Body of pancreas (tissue), 4 donors: ENCODE data around the gene RUNX2. TPM values are rescaled to one million over a fixed set of nuclear protein-coding genes. Genes with fewer than 3 reads are reported as not detected.

Source experiments
- ATAC-seq: fragments of 150-250 bp; one replicate; pipeline ENCODE4 v1.9.1; 2016
- DNase-seq, 4 donors: peaks; one replicate each; pipeline ENCODE4 v3.0.0-alpha.2; 2019
- H3K27ac ChIP-seq, 4 donors: fragments of 200-600 bp; sonication (generic); 1 replicate in 3 of 4; 2 replicates in 1 of 4; pipeline versions ENCODE4 v1.5.1 to v1.6.1; 2016 to 2019; ENCODE audit warnings: mild to moderate bottlenecking in 1 of 4, mixed read lengths in 1 of 4, moderate library complexity in 1 of 4
- H3K27me3 ChIP-seq, 2 donors: fragments of 200-600 bp; sonication (generic); one replicate each; pipeline ENCODE4 v1.6.0; 2016; ENCODE audit warnings: mild to moderate bottlenecking in 1 of 2
- H3K36me3 ChIP-seq, 2 donors: fragments of 200-600 bp; sonication (generic); replicated peaks in 1 of 2; 2 replicates each; pipeline ENCODE4 v1.5.1; 2016; ENCODE audit warnings: low read depth in 2 of 2; ENCODE audit not compliant: insufficient read depth in 1 of 2
- H3K4me1 ChIP-seq: fragments of 200-600 bp; sonication (generic); one replicate; pipeline ENCODE4 v1.6.0; 2016
- H3K4me3 ChIP-seq, 2 donors: fragments of 200-600 bp; sonication (generic); 1 replicate in 1 of 2; 2 replicates in 1 of 2; pipeline ENCODE4 v1.5.1; 2016 to 2019
- H3K9me3 ChIP-seq, 3 donors: fragments of 200-600 bp; sonication (generic); 1 replicate in 2 of 3; 2 replicates in 1 of 3; pipeline ENCODE4 v1.5.1; 2016
- POLR2A ChIP-seq, 3 donors: fragments of 450-650 bp; IDR thresholded peaks; one replicate each; pipeline ENCODE4 v1.6.1; 2016; ENCODE audit warnings: antibody characterized with exemption in 3 of 3, mild to moderate bottlenecking in 2 of 3
- WGBS, 2 donors: methylation state at CpG; one replicate each; pipeline ENCODE4 v1.1.5; 2017; 5-methylcytosine and 5-hydroxymethylcytosine counted together
- intact Hi-C: fragments of 100-400 bp; cut with DNase I; formaldehyde crosslinking; loops from one replicate; pipeline ENCODE4 v1.15.1; 2023
- total RNA-seq, 2 donors: library from RNA; depleted of rRNA; stranded (reverse); fragments of >200 nt; gene quantifications; one replicate each; pipeline ENCODE4 v1.1.0, GENCODE V29; 2016
- TF ChIP-seq, protein P1 (sequence below), 7 experiments: fragments of 450-650 bp in 4 of 7; fragments of 200-600 bp in 3 of 7; sonication (generic) in 3 of 7; IDR thresholded peaks; one replicate each; pipeline ENCODE4 v1.5.1; 2016 to 2019; ENCODE audit warnings: antibody characterized with exemption in 7 of 7

RUNX2 gene
- total RNA-seq, 2 donors from 2014 or later, result 0.33 to 1.0 TPM

DNA sequence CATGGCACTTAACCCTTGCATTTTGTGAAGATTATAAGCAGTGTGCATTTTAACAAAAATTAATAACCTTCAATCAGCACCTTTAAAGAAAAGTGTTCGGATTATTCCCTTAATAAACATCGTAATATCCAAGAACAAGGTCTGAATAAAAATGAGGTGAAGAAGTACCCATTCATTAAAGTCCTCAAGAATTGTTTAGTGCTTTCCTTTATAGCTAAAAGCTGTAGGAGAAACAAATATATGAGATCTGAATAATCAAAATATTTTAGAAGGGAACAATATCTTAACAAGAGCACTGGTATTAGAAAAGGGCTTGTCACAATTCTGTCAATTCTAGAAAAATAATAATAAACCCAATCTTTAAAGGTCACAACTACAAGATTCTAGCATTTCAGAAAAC lies 217.3 kb downstream of the RUNX2 start:
- H3K4me3 ChIP-seq, result no peak overlapping the region
- DNase-seq (no peak), ATAC-seq (no peak)
- H3K36me3 ChIP-seq, result no peaks in the 10 kb centered on the region
- TF ChIP-seq POLR2A (IDR thresholded peaks at IDR 0.05), result no peak
- TF ChIP-seq, protein P1, sequence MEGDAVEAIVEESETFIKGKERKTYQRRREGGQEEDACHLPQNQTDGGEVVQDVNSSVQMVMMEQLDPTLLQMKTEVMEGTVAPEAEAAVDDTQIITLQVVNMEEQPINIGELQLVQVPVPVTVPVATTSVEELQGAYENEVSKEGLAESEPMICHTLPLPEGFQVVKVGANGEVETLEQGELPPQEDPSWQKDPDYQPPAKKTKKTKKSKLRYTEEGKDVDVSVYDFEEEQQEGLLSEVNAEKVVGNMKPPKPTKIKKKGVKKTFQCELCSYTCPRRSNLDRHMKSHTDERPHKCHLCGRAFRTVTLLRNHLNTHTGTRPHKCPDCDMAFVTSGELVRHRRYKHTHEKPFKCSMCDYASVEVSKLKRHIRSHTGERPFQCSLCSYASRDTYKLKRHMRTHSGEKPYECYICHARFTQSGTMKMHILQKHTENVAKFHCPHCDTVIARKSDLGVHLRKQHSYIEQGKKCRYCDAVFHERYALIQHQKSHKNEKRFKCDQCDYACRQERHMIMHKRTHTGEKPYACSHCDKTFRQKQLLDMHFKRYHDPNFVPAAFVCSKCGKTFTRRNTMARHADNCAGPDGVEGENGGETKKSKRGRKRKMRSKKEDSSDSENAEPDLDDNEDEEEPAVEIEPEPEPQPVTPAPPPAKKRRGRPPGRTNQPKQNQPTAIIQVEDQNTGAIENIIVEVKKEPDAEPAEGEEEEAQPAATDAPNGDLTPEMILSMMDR (IDR thresholded peaks at IDR 0.05), result no peak
- intact Hi-C loops, result no loop called here
- no peaks in the 10 kb centered on the region for H3K4me1 ChIP-seq
- no peak overlapping the region for H3K27ac ChIP-seq
- WGBS, 2 donors, result 86 to 95% methylated on average over 2 of the region's 2 CpGs
- no peaks in the 10 kb centered on the region for H3K27me3 ChIP-seq
- no peaks in the 10 kb centered on the region for H3K9me3 ChIP-seq

DNA sequence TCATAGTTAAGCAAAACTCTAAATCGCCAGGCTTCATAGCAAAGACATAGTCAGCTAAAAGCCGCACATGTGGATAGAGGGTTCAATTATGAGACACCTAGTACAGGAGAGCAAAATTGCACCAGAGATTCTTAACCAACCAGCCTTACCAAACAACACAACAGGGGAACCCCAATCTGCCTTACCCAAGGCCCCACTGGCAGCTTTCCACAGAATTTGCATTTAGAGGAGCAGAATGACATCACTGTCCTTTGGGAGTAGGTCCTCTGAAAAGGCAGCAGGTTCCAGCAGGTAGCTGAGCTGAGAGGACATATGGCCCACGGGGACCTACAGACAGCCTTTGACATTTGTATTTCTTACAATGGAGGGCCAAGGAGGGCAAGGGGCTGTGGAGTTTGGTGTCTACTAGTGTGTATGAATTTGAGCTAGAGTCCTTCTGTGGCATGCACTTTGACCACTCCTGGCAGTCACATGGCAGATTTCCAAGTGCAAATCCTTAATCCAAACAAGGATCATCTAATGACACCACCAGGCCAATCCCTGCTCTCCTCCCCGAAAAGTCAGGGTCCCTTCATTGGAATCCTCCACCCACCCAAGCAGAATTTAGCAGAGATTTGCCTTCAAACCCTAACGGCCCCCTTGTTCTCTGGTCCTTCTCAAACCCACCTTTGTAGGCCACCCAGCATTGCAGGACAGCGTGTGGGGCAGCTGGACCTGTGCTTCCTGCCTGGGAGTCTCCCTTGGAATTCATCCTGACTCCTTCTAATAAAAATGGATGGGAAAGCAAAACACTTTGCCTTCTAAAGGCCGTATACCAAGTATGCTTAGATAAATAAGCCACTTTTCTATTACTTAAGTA lies 220.8 kb downstream of the RUNX2 start:
- DNase-seq (no peak), ATAC-seq (no peak)
- Histone ChIP-seq H3K27me3 (no peaks in the 10 kb centered on the region), H3K9me3 (no peaks in the 10 kb centered on the region), H3K4me3 (no peak overlapping the region), H3K36me3 (no peaks in the 10 kb centered on the region), H3K4me1 (no peaks in the 10 kb centered on the region), H3K27ac (no peak overlapping the region)
- intact Hi-C loops, result no loop called here
- WGBS, 2 donors, result 79 to 81% methylated on average over 7 of the region's 7 CpGs
- TF ChIP-seq, protein P1 (IDR thresholded peaks at IDR 0.05), result no peak
- TF ChIP-seq POLR2A (IDR thresholded peaks at IDR 0.05), result no peak

GRCh38 chr6:45552536-45552935 lies 224.4 kb downstream of the RUNX2 start:
- intact Hi-C loops, result no loop called here
- DNase-seq (no peak), ATAC-seq (no peak)
- no peak overlapping the region for H3K4me3 ChIP-seq
- no peak for TF ChIP-seq POLR2A (IDR thresholded peaks at IDR 0.05)
- TF ChIP-seq, protein P1 (IDR thresholded peaks at IDR 0.05), result no peak
- no peaks in the 10 kb centered on the region for H3K36me3 ChIP-seq
- H3K4me1 ChIP-seq, result peaks cover 6% of the 10 kb centered on the region
- H3K9me3 ChIP-seq, result no peaks in the 10 kb centered on the region
- H3K27me3 ChIP-seq, result no peaks in the 10 kb centered on the region
- H3K27ac ChIP-seq, result no peak overlapping the region
- WGBS, 2 donors, result 78 to 85% methylated on average over 6 of the region's 6 CpGs

GRCh38 chr6:45553730-45554344 lies 225.7 kb downstream of the RUNX2 start:
- no peaks in the 10 kb centered on the region for H3K27me3 ChIP-seq
- no peaks in the 10 kb centered on the region for H3K36me3 ChIP-seq
- DNase-seq (no peak), ATAC-seq (no peak)
- intact Hi-C loops, result no loop called here
- H3K4me1 ChIP-seq, result peaks cover 6% of the 10 kb centered on the region
- no peak overlapping the region for H3K4me3 ChIP-seq
- H3K27ac ChIP-seq, result no peak overlapping the region
- no peak for TF ChIP-seq POLR2A (IDR thresholded peaks at IDR 0.05)
- TF ChIP-seq, protein P1 (IDR thresholded peaks at IDR 0.05), result no peak
- 70 to 88% methylated on average over 4 of the region's 4 CpGs for WGBS, 2 donors
- H3K9me3 ChIP-seq, result no peaks in the 10 kb centered on the region
